HEK293 (cell line): Measurements from ENCODE around the gene SCRN3.
"Not testable (repeated sequence)": the region's sequence is repeated elsewhere in the genome, so short reads cannot be mapped to it uniquely, and the experiment has no call there.

Source experiments
- CTCF ChIA-PET: fragments of 350-600 bp; formaldehyde crosslinking; extraction: SDS; loops from one replicate; lab custom pipeline; 2021; ENCODE audit warnings: antibody characterized with exemption; lab: Yijun Ruan, JAX
- POLR2A ChIA-PET: fragments of 300-600 bp; formaldehyde crosslinking; extraction: SDS; loops from one replicate; lab custom pipeline; 2020; ENCODE audit warnings: antibody characterized with exemption, inconsistent platforms; lab: Yijun Ruan, JAX
- H3K27ac ChIP-seq: fragments of 200-500 bp; sonication (Bioruptor generic); 2 replicates; pipeline ENCODE4 v1.5.1; 2014; ENCODE audit warnings: low read depth, low read length, control low read depth, inconsistent platforms; ENCODE audit errors: extremely low read depth
- H3K36me3 ChIP-seq, 2 experiments: fragments of 200-500 bp in 1 of 2; sonication (Bioruptor generic) in 1 of 2; 1 replicate in 1 of 2; 2 replicates in 1 of 2; pipeline ENCODE4 v1.5.1; 2014 to 2017; ENCODE audit warnings: inconsistent platforms in 2 of 2, low read length in 2 of 2; ENCODE audit not compliant: control insufficient read depth in 2 of 2, insufficient read depth in 1 of 2
- H3K4me1 ChIP-seq: fragments of 200-500 bp; sonication (Bioruptor generic); 2 replicates; pipeline ENCODE4 v1.5.1; 2014; ENCODE audit warnings: mild to moderate bottlenecking, low read length, inconsistent platforms; ENCODE audit not compliant: control insufficient read depth, insufficient read depth
- H3K4me3 ChIP-seq: 2 replicates; pipeline ENCODE4 v1.5.1; 2011; ENCODE audit warnings: low read depth, mild to moderate bottlenecking, control low read depth, low read length, moderate library complexity
- H3K9me3 ChIP-seq: fragments of 200-500 bp; sonication (Bioruptor generic); 2 replicates; pipeline ENCODE4 v1.5.1; 2014; ENCODE audit warnings: low read depth, low read length, inconsistent platforms; ENCODE audit not compliant: control insufficient read depth, insufficient read depth
- EGR2 ChIP-seq: fragments of 450-650 bp; formaldehyde crosslinking; IDR thresholded peaks from 2 replicates; pipeline ENCODE4 v1.5.1; 2016; ENCODE audit warnings: low read depth, missing biosample characterization, missing genetic modification characterization
- ELK4 ChIP-seq: IDR thresholded peaks from 2 replicates; pipeline ENCODE4 v1.6.1; 2011; ENCODE audit warnings: mild to moderate bottlenecking, low read depth, low read length, borderline replicate concordance
- HOXC10 ChIP-seq: sonication (generic); formaldehyde crosslinking; IDR thresholded peaks from 2 replicates; pipeline ENCODE4 v1.8.1; 2023; ENCODE audit warnings: mild to moderate bottlenecking, missing genetic modification reagents
- HOXD13 ChIP-seq: sonication (generic); formaldehyde crosslinking; IDR thresholded peaks from 2 replicates; pipeline ENCODE4 v1.8.0; 2022; ENCODE audit warnings: missing genetic modification reagents, borderline replicate concordance
- KLF9 ChIP-seq: fragments of 450-650 bp; formaldehyde crosslinking; IDR thresholded peaks from 2 replicates; pipeline ENCODE4 v1.5.1; 2016; ENCODE audit warnings: missing biosample characterization, missing genetic modification characterization, low read depth
- PRDM1 ChIP-seq: fragments of 450-650 bp; formaldehyde crosslinking; IDR thresholded peaks from 2 replicates; pipeline ENCODE4; 2016; ENCODE audit warnings: missing biosample characterization, missing genetic modification characterization
- YY1 ChIP-seq: fragments of 450-650 bp; formaldehyde crosslinking; IDR thresholded peaks from 2 replicates; pipeline ENCODE4 v1.5.1; 2018; ENCODE audit warnings: missing biosample characterization, missing genetic modification characterization
- ZBTB17 ChIP-seq: fragments of 450-650 bp; formaldehyde crosslinking; IDR thresholded peaks from 2 replicates; pipeline ENCODE4 v1.5.1; 2016; ENCODE audit warnings: missing biosample characterization, missing genetic modification characterization
- ZBTB26 ChIP-seq: fragments of 450-650 bp; formaldehyde crosslinking; optimal IDR thresholded peaks from 2 replicates; pipeline ENCODE3; 2016; ENCODE audit warnings: missing biosample characterization, mild to moderate bottlenecking, missing genetic modification characterization
- ZBTB48 ChIP-seq: fragments of 450-650 bp; formaldehyde crosslinking; IDR thresholded peaks from 2 replicates; pipeline ENCODE4 v1.5.1; 2016; ENCODE audit warnings: missing biosample characterization, missing genetic modification characterization
- ZFHX2 ChIP-seq: fragments of 450-650 bp; formaldehyde crosslinking; conservative IDR thresholded peaks from 2 replicates; pipeline ENCODE4 v1.5.1; 2016; ENCODE audit warnings: missing biosample characterization, missing genetic modification characterization
- ZFP37 ChIP-seq: fragments of 450-650 bp; formaldehyde crosslinking; IDR thresholded peaks from 2 replicates; pipeline ENCODE4 v1.5.1; 2016; ENCODE audit warnings: missing biosample characterization, missing genetic modification characterization
- ZFP69B ChIP-seq: fragments of 450-650 bp; formaldehyde crosslinking; IDR thresholded peaks from 2 replicates; pipeline ENCODE4 v1.5.1; 2016; ENCODE audit warnings: missing biosample characterization, missing genetic modification characterization
- ZNF335 ChIP-seq: fragments of 450-650 bp; formaldehyde crosslinking; conservative IDR thresholded peaks from 2 replicates; pipeline ENCODE4 v1.5.1; 2016; ENCODE audit warnings: missing biosample characterization, missing genetic modification characterization
- ZNF341 ChIP-seq: fragments of 450-650 bp; formaldehyde crosslinking; IDR thresholded peaks from 2 replicates; pipeline ENCODE4; 2016; ENCODE audit warnings: low read depth, missing biosample characterization, missing genetic modification characterization
- ZNF394 ChIP-seq: fragments of 450-650 bp; formaldehyde crosslinking; IDR thresholded peaks from 2 replicates; pipeline ENCODE4 v1.5.1; 2016; ENCODE audit warnings: missing biosample characterization, missing genetic modification characterization, mild to moderate bottlenecking, moderate library complexity, borderline replicate concordance
- ZNF529 ChIP-seq: fragments of 450-650 bp; formaldehyde crosslinking; IDR thresholded peaks from 2 replicates; pipeline ENCODE4 v1.5.1; 2017; ENCODE audit warnings: missing genetic modification characterization, missing biosample characterization; ENCODE audit not compliant: insufficient replicate concordance
- ZNF560 ChIP-seq: fragments of 450-650 bp; formaldehyde crosslinking; IDR thresholded peaks from 2 replicates; pipeline ENCODE4 v1.5.1; 2017; ENCODE audit warnings: missing biosample characterization, missing genetic modification characterization, borderline replicate concordance
- ZNF623 ChIP-seq: fragments of 450-650 bp; formaldehyde crosslinking; IDR thresholded peaks from 2 replicates; pipeline ENCODE4 v1.5.1; 2016; ENCODE audit warnings: missing biosample characterization, missing genetic modification characterization
- ZNF692 ChIP-seq: fragments of 450-650 bp; formaldehyde crosslinking; IDR thresholded peaks from 2 replicates; pipeline ENCODE4 v1.5.1; 2016; ENCODE audit warnings: missing biosample characterization, missing genetic modification characterization

SCRN3 gene

GRCh38 chr2:174400853-174401252 is 5.3 kb downstream of the SCRN3 start (continued):
- TF ChIP-seq ZNF560 (tag by site-specific recombination) (no peak), HOXC10 (CRISPR knock-in tag) (no peak), HOXD13 (CRISPR knock-in tag) (no peak), ELK4 (no peak)

- Histone ChIP-seq H3K9me3 (no peaks in the 10 kb centered on the region), H3K27ac (no peak overlapping the region)
- CTCF ChIA-PET: interaction anchor here (0.7 kb wide), 1 partner anchor 247 kb away, joined by 4 read pairs; no protein-coding TSS in a partner anchor
- TF ChIP-seq ZNF529 (peak; percentile 92), ZNF623 (tag by site-specific recombination) (no peak)
- TF ChIP-seq, all 188 proteins: peak for 1
- Histone ChIP-seq H3K4me3 (no peak overlapping the region), H3K36me3 (peaks cover 18 to 37% of the 10 kb centered on the region in 2 experiments), H3K4me1 (no peaks in the 10 kb centered on the region)
- POLR2A ChIA-PET: no interaction called here
Measured at GRCh38 chr2:174403628-174404027, 8.1 kb downstream of the SCRN3 start.

GRCh38 chr2:174410039-174410438 is 14.5 kb downstream of the SCRN3 start:
- not testable (repeated sequence) for H3K4me1 ChIP-seq, H3K36me3 ChIP-seq, H3K9me3 ChIP-seq
- peak overlapping the region; percentile 57 for H3K27ac ChIP-seq
- peak overlapping the region; percentile 37 for H3K4me3 ChIP-seq
- CTCF ChIA-PET: interaction anchor here (0.6 kb wide), 1 partner anchor 370 kb away, joined by 3 read pairs; no protein-coding TSS in a partner anchor
- POLR2A ChIA-PET: interaction anchor here (1.3 kb wide), 1 partner anchor 14 kb away, joined by 4 read pairs; the partner anchor contains the start of gene SCRN3
- TF ChIP-seq ZBTB17 (tag by site-specific recombination) (peak; percentile 49), ZNF335 (tag by site-specific recombination) (peak; percentile 63), KLF9 (tag by site-specific recombination) (0 out of 2 replicates have a peak, but pooled peaks have one; percentile 32), ZBTB26 (tag by site-specific recombination) (peak; percentile 33), ZNF692 (tag by site-specific recombination) (0 out of 2 replicates have a peak, but pooled peaks have one; percentile 46), ZNF394 (tag by site-specific recombination) (0 out of 2 replicates have a peak, but pooled peaks have one; percentile 14), PRDM1 (tag by site-specific recombination) (0 out of 2 replicates have a peak, but pooled peaks have one; percentile 12), ZFP37 (peak; percentile 52; the same call in 1 of the 2 replicates), YY1 (tag by site-specific recombination) (0 out of 2 replicates have a peak, but pooled peaks have one; percentile 4), ZBTB48 (tag by site-specific recombination) (peak; percentile 61; the same call in 1 of the 2 replicates), ZFHX2 (tag by site-specific recombination) (0 out of 2 replicates have a peak, but pooled peaks have one; percentile 21), ZFP69B (tag by site-specific recombination) (0 out of 2 replicates have a peak, but pooled peaks have one; percentile 45), EGR2 (tag by site-specific recombination) (peak; percentile 42), ZNF341 (tag by site-specific recombination) (peak; percentile 62)
- TF ChIP-seq, all 188 proteins: peak for 14; not testable (repeated sequence) for 174
